OCI-LY1 (cell line): Measurements from ENCODE around the gene GRB10.

Source experiments
- H2AFZ ChIP-seq: fragments of 200-600 bp; sonication (generic), shearing (Covaris generic); 2 replicates; pipeline ENCODE4 v1.6.0; 2014; ENCODE audit warnings: antibody characterized with exemption, mild to moderate bottlenecking, low read length
- H3F3A ChIP-seq: fragments of 200-600 bp; sonication (generic), shearing (Covaris generic); 2 replicates; pipeline ENCODE4 v1.6.0; 2014; ENCODE audit warnings: mild to moderate bottlenecking, antibody characterized with exemption, low read length, moderate library complexity; ENCODE audit not compliant: insufficient read depth
- H3K27ac ChIP-seq: fragments of 200-600 bp; sonication (generic); 2 replicates; pipeline ENCODE4 v1.5.1; 2014; ENCODE audit warnings: low read length, mixed run types, mild to moderate bottlenecking, low read depth; ENCODE audit not compliant: poor library complexity, severe bottlenecking
- H3K27me3 ChIP-seq: fragments of 200-600 bp; sonication (generic); 2 replicates; pipeline ENCODE4 v1.6.0; 2014; ENCODE audit warnings: antibody characterized with exemption, mild to moderate bottlenecking, low read length, moderate library complexity; ENCODE audit not compliant: insufficient read depth
- H3K36me3 ChIP-seq: fragments of 200-600 bp; sonication (generic); 2 replicates; pipeline ENCODE4 v1.6.1; 2014; ENCODE audit warnings: mild to moderate bottlenecking, antibody characterized with exemption, low read length, moderate library complexity, mixed read lengths; ENCODE audit not compliant: insufficient read depth
- H3K4me1 ChIP-seq: fragments of 200-600 bp; sonication (generic); 2 replicates; pipeline ENCODE4 v1.5.1; 2014; ENCODE audit warnings: mild to moderate bottlenecking, low read length, moderate library complexity; ENCODE audit not compliant: insufficient read depth, severe bottlenecking
- H3K4me2 ChIP-seq: fragments of 200-600 bp; sonication (generic), shearing (Covaris generic); 2 replicates; pipeline ENCODE4 v1.6.1; 2014; ENCODE audit warnings: low read length
- H3K4me3 ChIP-seq: fragments of 200-600 bp; sonication (generic); 2 replicates; pipeline ENCODE4 v1.5.1; 2014; ENCODE audit warnings: low read length, low read depth, mild to moderate bottlenecking, mixed read lengths; ENCODE audit not compliant: poor library complexity, severe bottlenecking
- H3K79me2 ChIP-seq: fragments of 200-600 bp; shearing (Covaris generic); 2 replicates; pipeline ENCODE4 v1.6.1; 2016; ENCODE audit warnings: mixed run types, low read length, mixed read lengths; ENCODE audit not compliant: insufficient read depth
- H3K9ac ChIP-seq: fragments of 200-600 bp; sonication (generic), shearing (Covaris generic); 2 replicates; pipeline ENCODE4 v1.6.1; 2014; ENCODE audit warnings: mild to moderate bottlenecking, low read length, mixed read lengths
- H3K9me2 ChIP-seq: fragments of 200-600 bp; sonication (generic), shearing (Covaris generic); 2 replicates; pipeline ENCODE4 v1.6.1; 2014; ENCODE audit warnings: low read depth, mild to moderate bottlenecking, low read length, mixed read lengths
- H3K9me3 ChIP-seq: fragments of 200-600 bp; shearing (Covaris generic); 2 replicates; pipeline ENCODE4 v1.6.1; 2014; ENCODE audit warnings: low read length, mixed read lengths
- H4K20me1 ChIP-seq: fragments of 200-600 bp; sonication (generic), shearing (Covaris generic); 2 replicates; pipeline ENCODE4 v1.6.0; 2016; ENCODE audit warnings: mild to moderate bottlenecking, low read length; ENCODE audit not compliant: insufficient read depth
- EZH2 ChIP-seq: fragments of 200-600 bp; sonication (generic), shearing (Covaris generic); IDR thresholded peaks from 2 replicates; pipeline ENCODE4 v1.8.0; 2017; ENCODE audit warnings: borderline replicate concordance, mixed run types, mild to moderate bottlenecking, antibody characterized with exemption, low read length, moderate library complexity, mixed read lengths
- TF ChIP-seq, protein P1 (sequence below): fragments of 200-600 bp; sonication (generic), shearing (Covaris generic); IDR thresholded peaks from 2 replicates; pipeline ENCODE4 v1.5.1; 2017; ENCODE audit warnings: mild to moderate bottlenecking, antibody characterized with exemption, low read length, moderate library complexity, mixed read lengths

Gene GRB10

DNA sequence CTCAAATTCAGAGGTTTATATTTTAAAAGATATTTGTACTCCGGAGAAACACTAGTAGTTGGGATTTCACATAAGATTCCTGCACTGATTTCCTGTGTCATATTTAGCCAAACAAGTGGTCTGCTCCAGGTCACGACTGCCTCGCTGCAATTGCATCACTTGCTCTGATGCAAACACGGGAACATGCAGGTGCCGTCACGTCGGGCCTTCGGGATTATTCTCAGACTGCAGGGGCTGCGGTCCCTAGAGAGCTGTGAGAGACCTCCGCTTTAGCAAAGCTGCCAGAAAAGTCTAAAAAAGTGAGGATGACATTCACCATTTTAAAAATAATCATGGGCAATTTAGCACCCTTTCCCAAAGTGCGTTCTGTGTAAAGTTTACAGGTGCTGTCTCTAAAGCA lies 124.0 kb downstream of the GRB10 start:
- H3K9me2 ChIP-seq: no peaks in the 10 kb centered on the region
- no peaks in the 10 kb centered on the region for H4K20me1 ChIP-seq
- H3K4me3 ChIP-seq: no peak overlapping the region
- no peaks in the 10 kb centered on the region for H3F3A ChIP-seq
- no peak for TF ChIP-seq EZH2
- TF ChIP-seq, protein P1, sequence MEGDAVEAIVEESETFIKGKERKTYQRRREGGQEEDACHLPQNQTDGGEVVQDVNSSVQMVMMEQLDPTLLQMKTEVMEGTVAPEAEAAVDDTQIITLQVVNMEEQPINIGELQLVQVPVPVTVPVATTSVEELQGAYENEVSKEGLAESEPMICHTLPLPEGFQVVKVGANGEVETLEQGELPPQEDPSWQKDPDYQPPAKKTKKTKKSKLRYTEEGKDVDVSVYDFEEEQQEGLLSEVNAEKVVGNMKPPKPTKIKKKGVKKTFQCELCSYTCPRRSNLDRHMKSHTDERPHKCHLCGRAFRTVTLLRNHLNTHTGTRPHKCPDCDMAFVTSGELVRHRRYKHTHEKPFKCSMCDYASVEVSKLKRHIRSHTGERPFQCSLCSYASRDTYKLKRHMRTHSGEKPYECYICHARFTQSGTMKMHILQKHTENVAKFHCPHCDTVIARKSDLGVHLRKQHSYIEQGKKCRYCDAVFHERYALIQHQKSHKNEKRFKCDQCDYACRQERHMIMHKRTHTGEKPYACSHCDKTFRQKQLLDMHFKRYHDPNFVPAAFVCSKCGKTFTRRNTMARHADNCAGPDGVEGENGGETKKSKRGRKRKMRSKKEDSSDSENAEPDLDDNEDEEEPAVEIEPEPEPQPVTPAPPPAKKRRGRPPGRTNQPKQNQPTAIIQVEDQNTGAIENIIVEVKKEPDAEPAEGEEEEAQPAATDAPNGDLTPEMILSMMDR: no peak
- H3K27ac ChIP-seq: no peak overlapping the region
- no peaks in the 10 kb centered on the region for H3K36me3 ChIP-seq
- no peak overlapping the region for H2AFZ ChIP-seq
- no peaks in the 10 kb centered on the region for H3K79me2 ChIP-seq
- no peaks in the 10 kb centered on the region for H3K4me1 ChIP-seq
- no peak overlapping the region for H3K4me2 ChIP-seq
- no peaks in the 10 kb centered on the region for H3K9me3 ChIP-seq
- peaks cover 16% of the 10 kb centered on the region for H3K27me3 ChIP-seq
- H3K9ac ChIP-seq: no peak overlapping the region

DNA sequence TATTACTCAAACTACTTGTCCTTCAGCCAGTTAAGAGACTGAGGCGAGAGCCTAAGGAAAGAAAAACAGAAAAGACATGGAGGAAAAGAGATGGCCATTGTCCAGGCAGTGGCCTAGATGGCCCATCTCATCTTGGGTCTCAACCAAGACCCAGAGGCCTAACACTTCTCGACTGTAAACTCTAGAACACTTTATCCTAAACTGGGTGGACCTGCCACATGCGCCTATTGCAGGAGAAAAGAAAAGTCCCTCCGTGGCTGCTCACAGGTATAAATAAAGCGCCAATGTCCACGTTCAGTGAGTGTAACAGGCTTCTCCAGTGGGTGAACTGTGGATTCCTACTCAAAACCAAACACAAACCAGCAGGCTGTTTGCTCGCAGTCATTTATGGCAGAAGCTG lies 124.8 kb downstream of the GRB10 start:
- no peak overlapping the region for H2AFZ ChIP-seq
- no peak overlapping the region for H3K27ac ChIP-seq
- H3K9me3 ChIP-seq: no peaks in the 10 kb centered on the region
- no peaks in the 10 kb centered on the region for H3K4me1 ChIP-seq
- H3K9ac ChIP-seq: no peak overlapping the region
- no peaks in the 10 kb centered on the region for H3K36me3 ChIP-seq
- no peak for TF ChIP-seq EZH2
- TF ChIP-seq, protein P1: no peak
- peaks cover 16% of the 10 kb centered on the region for H3K27me3 ChIP-seq
- H4K20me1 ChIP-seq: no peaks in the 10 kb centered on the region
- H3F3A ChIP-seq: no peaks in the 10 kb centered on the region
- no peak overlapping the region for H3K4me2 ChIP-seq
- H3K4me3 ChIP-seq: no peak overlapping the region
- no peaks in the 10 kb centered on the region for H3K9me2 ChIP-seq
- no peaks in the 10 kb centered on the region for H3K79me2 ChIP-seq

DNA sequence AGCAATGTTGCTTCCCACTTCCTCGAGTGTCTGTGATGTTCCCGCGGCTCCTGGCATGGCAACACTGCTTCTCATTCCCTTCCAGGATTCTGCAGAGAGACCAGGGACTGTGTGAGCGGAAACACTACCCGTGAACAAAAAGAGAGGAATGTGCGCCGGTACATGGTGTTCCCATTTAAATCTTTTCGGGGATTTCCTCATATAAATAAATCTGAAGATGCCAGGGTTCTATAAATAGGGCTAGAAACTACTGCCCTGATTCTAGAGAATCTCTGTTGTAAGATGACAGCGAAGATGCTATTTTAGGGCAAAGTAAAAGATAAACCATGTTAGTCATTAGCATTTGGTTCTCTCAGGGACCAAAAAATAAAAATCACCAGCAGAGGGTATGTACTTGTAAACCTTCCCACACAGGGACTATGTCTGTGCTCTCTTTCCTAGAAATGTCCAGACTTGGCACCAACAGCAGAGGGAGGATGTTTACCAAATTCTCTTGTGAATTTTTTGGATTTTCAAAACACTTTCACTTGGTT lies 125.3 kb downstream of the GRB10 start:
- no peaks in the 10 kb centered on the region for H3K79me2 ChIP-seq
- H3K36me3 ChIP-seq: no peaks in the 10 kb centered on the region
- H4K20me1 ChIP-seq: no peaks in the 10 kb centered on the region
- H3K4me2 ChIP-seq: no peak overlapping the region
- H3F3A ChIP-seq: no peaks in the 10 kb centered on the region
- no peak overlapping the region for H2AFZ ChIP-seq
- H3K9ac ChIP-seq: no peak overlapping the region
- H3K9me3 ChIP-seq: no peaks in the 10 kb centered on the region
- TF ChIP-seq EZH2: no peak
- TF ChIP-seq, protein P1: no peak
- H3K4me1 ChIP-seq: no peaks in the 10 kb centered on the region
- H3K9me2 ChIP-seq: no peaks in the 10 kb centered on the region
- no peak overlapping the region for H3K4me3 ChIP-seq
- H3K27me3 ChIP-seq: peaks cover 16% of the 10 kb centered on the region
- no peak overlapping the region for H3K27ac ChIP-seq
